HPDE6-E6E7 (cell line): ENCODE data around the gene ACTR3.

Experiments
- DNase-seq: peaks from one replicate; pipeline ENCODE4 v3.0.0; 2011; ENCODE audit warnings: missing footprints; ENCODE audit errors: extremely low spot score

Gene ACTR3

GRCh38 chr2:114001152-114001551 lies 111.3 kb downstream of the ACTR3 start:
- no peak for DNase-seq

- no peak for DNase-seq
Measured at GRCh38 chr2:114001937-114002336, 112.0 kb downstream of the ACTR3 start.

GRCh38 chr2:114005110-114005783 lies 115.4 kb downstream of the ACTR3 start:
- no peak for DNase-seq

GRCh38 chr2:114006460-114006859 lies 116.6 kb downstream of the ACTR3 start:
- no peak for DNase-seq

- no peak for DNase-seq
Measured at GRCh38 chr2:114007436-114007835, 117.5 kb downstream of the ACTR3 start.

- DNase-seq, result no peak
Measured at GRCh38 chr2:114008720-114009119, 118.8 kb downstream of the ACTR3 start.

GRCh38 chr2:114009205-114009944 lies 119.5 kb downstream of the ACTR3 start:
- DNase-seq, result no peak

GRCh38 chr2:114010001-114010400 lies 120.1 kb downstream of the ACTR3 start:
- no peak for DNase-seq

- no peak for DNase-seq
Measured at GRCh38 chr2:114011713-114012112, 121.8 kb downstream of the ACTR3 start.
